GM12872 (cell line): ENCODE data around the gene OR2AG1.

Experiments
- TF ChIP-seq, protein P1 (sequence below): IDR thresholded peaks from 3 replicates; pipeline ENCODE4 v1.5.1; 2011; ENCODE audit warnings: low read depth, mild to moderate bottlenecking, low read length, moderate library complexity; ENCODE audit not compliant: insufficient read depth

Gene OR2AG1, protein sequence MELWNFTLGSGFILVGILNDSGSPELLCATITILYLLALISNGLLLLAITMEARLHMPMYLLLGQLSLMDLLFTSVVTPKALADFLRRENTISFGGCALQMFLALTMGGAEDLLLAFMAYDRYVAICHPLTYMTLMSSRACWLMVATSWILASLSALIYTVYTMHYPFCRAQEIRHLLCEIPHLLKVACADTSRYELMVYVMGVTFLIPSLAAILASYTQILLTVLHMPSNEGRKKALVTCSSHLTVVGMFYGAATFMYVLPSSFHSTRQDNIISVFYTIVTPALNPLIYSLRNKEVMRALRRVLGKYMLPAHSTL

DNA sequence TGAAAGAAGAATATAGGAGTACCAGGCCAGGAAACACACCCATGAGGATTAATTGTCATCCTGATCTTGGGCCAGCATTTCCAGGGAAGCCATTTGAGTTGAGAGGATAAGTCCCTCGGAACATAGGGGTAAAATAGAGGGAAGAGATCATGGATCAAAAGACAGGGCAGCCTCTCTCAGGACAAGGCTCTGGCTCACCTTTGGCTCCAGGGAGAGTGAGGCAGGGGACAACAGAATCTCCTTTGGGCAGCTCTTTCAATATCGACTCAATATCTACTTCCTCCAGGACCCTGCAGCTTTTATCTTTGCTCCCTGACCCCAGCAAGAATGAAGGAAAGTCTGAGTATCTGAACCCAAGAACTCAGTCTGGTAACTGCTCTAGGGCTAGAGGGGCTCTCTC, at the start of gene OR2AG1:
OR2AG1 (plus strand) TSS at position 301 of the 400 bp plus-strand sequence. CDS start 2,018 bp downstream, outside the sequence.
- TF ChIP-seq, protein P1, sequence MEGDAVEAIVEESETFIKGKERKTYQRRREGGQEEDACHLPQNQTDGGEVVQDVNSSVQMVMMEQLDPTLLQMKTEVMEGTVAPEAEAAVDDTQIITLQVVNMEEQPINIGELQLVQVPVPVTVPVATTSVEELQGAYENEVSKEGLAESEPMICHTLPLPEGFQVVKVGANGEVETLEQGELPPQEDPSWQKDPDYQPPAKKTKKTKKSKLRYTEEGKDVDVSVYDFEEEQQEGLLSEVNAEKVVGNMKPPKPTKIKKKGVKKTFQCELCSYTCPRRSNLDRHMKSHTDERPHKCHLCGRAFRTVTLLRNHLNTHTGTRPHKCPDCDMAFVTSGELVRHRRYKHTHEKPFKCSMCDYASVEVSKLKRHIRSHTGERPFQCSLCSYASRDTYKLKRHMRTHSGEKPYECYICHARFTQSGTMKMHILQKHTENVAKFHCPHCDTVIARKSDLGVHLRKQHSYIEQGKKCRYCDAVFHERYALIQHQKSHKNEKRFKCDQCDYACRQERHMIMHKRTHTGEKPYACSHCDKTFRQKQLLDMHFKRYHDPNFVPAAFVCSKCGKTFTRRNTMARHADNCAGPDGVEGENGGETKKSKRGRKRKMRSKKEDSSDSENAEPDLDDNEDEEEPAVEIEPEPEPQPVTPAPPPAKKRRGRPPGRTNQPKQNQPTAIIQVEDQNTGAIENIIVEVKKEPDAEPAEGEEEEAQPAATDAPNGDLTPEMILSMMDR: no peak

DNA sequence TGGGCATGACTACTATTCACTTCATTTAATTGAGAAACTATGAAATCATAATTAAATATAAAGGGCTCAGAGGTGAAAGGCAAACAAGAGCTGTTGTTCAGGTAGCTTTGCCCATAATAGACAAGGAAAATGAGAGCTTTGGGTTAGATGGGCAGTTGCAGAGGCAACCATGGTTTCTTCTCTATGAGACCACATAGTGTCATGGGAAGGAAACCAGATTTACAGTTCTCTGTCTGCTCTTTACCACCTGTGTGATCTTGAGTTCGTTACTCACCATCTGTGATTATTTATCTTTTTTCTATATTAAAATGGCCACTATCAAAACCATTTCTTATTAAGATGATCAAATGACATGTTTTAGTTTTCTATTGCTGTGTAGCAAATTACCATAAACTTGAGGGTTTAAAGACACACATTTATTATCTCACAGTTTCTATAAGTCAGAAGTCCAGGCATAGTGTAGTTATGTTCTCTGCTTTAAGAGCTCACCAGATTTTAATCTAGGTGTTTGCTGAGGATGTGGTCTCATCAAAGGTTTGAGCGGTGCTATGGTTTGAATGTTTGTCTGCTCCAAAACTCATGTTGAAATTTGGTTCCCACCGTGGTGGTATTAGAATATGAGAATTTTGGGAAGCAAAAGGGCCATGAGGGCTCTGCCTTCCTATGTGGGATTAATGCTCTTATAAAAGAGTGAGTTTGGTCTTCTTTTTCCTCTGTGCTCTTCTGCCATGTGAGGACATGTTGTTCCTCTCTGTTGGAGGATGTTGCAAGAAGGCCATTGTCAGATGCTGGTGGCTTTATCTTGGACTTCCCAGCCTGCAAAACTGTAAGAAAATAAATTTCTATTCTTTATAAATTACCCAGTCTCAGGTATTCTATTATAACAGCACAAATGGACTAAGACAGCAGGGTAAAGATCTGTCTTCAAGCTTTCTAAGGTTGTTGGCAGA, 49.2 kb upstream of the OR2AG1 start:
- TF ChIP-seq, protein P1: no peak

DNA sequence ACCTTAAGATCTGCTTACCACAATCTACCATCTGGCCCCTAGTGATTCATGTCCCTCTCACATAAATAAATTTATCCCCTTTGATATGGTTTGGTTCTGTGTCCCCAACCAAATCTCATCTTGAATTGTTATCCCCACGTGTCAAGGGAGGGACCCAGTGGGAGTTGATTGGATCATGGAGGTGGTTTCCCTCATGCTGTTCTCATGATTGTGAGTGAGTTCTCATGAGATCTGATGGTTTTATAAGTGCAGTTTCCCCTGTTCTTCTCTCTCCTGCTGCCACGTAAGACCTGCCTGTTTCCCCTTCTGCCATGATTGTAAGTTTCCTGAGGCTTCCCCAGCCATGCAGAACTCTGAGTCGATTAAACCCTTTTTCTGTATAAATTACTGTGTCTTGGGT, 48.2 kb upstream of the OR2AG1 start:
- TF ChIP-seq, protein P1: no peak

DNA sequence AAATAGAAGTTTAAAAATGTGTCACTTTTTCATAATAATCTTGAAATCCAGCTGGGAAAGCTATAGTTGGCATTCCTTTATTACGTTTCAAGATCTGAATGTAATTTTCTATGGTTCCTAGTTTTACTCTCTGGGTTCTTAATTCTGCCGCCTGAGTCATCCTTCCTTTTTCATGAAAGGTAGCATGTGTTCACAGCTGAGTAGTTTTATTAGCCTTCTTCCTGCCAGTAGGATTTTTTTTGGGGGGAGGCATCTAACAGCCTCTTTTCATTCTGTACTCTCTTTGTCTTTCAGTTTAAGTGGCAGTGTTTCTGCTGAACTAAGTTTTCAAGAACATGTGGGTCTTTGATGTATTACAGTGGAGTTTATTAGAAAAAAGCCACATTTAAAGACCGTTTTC, 47.5 kb upstream of the OR2AG1 start:
- TF ChIP-seq, protein P1: no peak

DNA sequence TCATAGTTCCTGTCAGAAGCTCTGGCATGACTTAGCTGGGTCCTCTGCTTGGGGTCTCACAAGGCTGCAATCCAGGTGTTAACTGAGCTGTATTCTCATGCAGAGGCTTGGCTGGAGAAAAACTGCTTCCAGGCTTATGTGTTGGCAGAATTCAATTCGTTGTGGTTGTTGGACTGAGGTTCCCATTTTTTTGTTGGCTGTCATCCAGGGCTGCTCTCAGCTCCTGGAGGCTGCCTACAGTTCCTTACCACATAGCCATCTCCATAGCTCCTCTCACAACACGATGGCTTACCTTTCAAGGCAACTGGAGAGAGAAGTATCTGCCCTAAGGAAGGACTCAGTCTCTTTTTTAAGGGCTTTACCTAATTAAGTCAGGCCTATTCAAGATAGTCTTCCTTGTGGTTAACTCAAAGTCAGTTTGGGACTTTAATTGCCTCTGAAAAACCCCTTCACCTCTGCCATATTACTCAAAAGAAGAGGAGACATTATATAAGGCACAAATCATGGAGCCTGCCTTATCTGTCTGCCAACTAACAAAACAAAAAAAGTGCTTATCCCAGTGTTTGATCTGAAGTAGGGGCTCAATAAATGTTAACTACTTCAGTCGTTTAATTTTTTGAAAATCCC, 46.2 kb upstream of the OR2AG1 start:
- TF ChIP-seq, protein P1: no peak

DNA sequence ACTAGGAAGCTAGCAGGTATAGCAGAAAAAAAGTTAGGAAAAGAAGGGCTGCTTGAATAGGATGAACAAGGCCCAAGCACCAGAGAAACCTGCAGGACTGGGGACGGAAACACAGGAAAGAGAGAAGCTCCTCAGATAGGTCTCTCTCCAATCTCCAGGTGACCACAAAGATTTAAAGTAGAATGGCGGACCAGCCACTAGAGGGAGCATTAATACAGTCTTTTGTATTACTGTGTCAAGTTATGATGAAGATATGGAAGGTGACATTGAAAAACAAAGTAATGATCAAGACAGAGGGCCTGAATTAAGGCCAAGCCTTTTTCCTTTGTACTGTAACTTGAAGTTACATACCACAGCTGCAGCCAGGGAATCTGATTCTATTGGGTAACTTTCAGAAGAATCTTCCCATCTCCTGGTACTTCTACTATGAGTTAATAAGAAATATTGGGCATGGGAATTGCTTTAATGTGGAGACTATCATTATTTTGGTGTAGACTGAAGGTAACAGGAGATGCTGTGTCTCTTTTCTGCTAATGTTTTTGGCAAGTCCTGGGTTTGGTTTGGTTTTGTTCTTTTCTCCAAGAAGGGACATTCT, 44.9 kb upstream of the OR2AG1 start:
- TF ChIP-seq, protein P1: peak; percentile 70

DNA sequence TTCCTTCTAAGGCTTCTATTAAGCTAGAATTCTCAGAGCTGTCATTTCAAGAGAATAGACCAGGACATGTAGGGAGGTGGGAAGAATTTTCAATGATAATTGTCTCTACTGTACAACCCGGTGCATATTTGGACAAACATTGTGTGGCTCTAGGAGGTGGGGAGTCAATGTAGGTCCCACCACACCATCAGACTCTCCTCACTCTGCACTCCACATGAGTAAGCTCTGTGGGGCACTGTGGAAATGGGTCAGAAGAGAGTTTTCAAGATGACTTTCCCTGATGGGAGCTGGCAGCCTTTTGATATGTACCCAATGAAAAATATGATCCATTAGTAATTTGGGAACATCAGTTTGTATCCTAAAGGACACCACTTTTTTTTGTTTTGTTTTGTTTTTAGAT, 44.2 kb upstream of the OR2AG1 start:
- TF ChIP-seq, protein P1: no peak
